HG02973 (cell line): ENCODE data around the gene CCL19.

ENCODE experiments used
- ATAC-seq: cut with Tn5 transposase; IDR thresholded peaks from one replicate; pipeline ENCODE4 v1.9.1; 2021; ENCODE audit warnings: moderate library complexity; ENCODE audit not compliant: unreplicated experiment

The CCL19 gene

DNA sequence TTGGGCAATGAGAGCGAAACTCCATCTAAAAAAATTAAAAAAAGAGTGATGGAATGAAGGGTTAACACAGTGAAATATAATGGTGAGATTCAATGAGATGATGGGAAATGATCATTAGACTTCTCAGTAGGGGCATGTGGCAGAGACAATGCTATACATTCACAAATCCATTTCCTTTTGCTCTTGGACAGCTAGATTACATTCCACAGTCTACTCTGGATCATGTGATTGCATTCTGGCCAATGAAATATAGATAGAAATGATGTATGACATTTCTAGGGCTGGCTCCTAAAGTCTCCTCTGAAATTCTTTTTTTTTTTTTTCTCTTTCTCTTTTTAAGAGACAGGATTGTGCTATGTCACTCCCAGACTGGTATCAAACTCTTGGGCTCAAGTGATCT lies 48.4 kb downstream of the CCL19 start:
- ATAC-seq: no peak
